HPDE6-E6E7 (cell line): Measurements from ENCODE around the gene CENPX.

Experiments
- DNase-seq: peaks from one replicate; pipeline ENCODE4 v3.0.0; 2011; ENCODE audit warnings: missing footprints; ENCODE audit errors: extremely low spot score

Gene CENPX

GRCh38 chr17:81980707-81981343 is 41.9 kb downstream of the CENPX start:
- no peak for DNase-seq

- DNase-seq, result no peak
Measured at GRCh38 chr17:81980122-81980521, 42.6 kb downstream of the CENPX start.

DNA sequence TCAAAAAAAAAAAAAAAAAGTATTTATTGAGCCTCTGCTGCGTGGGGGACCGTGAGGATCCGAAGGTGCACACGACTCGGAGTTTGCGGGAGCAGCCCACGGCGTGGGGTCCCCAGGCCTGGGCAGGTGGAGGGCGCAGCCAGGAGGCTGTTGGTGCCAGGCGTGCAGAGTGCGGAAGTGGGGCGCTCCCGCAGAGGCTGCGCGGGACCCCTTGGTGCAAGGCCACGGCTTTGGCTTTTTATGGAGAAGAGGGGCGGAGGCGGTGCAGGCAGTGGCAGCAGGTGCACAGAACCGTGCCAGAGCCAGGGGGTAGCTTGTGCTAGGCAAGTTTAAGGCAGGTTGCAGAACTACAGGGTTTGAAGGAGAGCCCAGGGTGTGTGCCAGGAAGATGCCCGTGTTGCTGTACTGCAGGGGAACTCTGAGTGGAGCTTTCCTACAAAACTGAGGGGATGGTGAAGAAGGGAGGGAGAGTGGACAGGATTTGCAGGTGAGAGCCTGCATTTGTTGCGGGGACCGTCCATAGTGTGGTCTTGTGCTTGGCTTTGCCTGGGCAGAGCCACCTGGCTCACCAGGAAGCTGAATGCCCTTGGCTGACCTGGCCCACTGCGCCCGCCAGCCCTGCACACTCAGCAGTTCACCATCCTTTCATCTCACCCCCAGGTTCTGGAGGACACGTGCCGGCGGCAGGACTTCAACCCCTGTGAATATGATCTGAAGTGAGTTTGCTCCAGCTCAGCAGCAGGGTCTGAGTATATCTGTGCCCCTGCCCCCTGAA is 44.0 kb downstream of the CENPX start:
- no peak for DNase-seq

DNA sequence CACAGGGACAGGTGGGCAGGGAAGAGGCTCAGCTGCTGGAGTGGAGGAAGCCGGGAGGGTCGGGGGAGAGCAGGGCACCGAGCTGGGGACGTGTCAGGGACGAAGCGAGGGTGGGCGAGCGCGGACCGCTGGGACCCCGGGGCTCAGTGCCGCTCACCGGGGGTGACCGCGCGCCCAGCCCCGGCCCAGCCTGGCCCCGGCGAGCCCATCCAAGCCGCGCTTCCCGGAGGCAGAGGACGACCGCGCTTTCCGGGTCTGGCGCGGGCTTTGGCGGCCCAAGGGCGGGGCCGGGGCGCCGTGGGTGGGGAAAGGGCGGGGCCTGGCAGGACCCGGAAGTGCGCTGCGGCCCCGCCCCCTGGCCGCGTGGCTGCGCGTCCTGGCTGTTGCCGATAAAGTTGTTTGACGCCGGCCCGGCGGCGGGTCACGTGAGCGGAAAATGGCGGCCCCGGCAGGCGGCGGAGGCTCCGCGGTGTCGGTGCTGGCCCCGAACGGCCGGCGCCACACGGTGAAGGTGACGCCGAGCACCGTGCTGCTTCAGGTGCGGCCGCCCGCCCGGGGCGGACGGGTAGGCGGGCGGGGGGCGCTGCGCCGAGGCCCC is 45.4 kb downstream of the CENPX start, which contains the start of gene ASPSCR1:
ASPSCR1 (plus strand) TSS at position 419 of the 598 bp plus-strand sequence; CDS start at position 437, 18 bp downstream.
- peak; percentile 80 for DNase-seq

DNA sequence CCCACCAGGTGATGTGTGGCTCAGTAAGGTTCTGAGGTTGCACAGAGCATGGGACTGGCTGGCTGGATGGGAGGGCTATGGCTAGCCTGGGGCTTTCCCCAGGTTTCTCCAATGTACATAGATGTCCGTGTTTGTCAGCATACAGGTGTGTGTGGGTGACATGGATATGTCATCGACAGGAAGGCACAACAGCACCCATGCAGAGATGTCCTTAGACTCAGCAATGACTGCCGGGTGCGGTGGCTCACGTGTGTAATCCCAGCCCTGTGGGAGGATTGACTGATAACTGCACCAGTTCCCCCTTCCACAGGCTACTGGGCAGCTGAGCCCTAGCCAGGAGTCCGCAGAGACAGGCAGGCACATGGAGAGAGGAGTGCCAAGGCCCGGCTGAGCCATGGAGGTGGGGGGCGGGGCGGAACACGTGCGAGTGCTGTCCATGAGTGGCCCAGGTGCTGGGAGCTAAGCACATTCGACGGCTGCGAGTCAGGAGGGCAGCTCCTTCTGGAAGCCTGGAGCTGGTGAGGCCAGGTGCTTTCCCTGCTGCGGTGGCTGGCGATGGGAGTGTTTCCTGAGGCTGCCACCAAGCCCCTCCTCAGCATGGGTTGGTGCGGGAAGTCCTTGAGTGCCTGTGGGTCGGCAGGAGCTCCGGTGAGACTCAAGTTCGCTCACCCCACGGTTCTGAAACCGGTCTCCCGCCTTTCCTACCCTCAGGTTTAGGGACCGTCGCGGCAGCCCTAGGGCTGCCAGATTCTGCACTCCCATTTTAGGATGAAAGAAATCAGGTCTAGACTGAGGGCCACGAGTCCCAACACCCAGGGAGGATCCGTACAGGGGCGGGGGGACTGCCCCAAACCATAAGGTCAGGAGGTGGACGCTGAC is 46.1 kb downstream of the CENPX start:
- DNase-seq, result no peak

DNA sequence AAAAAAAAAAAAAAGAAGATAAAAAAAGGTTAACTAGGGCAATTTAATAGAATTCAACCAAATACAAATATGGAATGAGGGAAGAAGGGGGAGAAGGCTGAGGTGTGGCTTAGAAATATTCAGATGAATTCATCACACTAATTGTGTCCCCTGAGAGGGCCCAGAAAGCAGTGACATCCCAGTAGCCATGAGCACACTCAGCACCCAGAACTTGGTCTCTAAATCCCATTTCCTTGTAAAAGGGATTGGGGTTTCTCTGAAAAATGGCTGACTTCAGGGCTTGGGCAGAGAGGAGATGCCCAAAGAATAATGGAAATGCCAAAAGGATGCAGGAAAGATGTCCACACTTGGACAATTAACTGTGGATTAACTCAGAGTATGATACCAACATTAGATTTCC is 49.2 kb downstream of the CENPX start:
- no peak for DNase-seq

GRCh38 chr17:81968850-81969812 is 53.5 kb downstream of the CENPX start:
- no peak for DNase-seq
